Natural killer cell (primary cell): ENCODE results near the gene SLTM. TPM values are rescaled to one million over a fixed set of nuclear protein-coding genes. Genes with fewer than 3 reads are reported as not detected.

ENCODE experiments used
- ATAC-seq, 3 donors: fragments of 150-1000 bp in 2 of 3; fragments of 200-7000 bp in 1 of 3; cut with Tn5 transposase; 1 replicate in 1 of 3; 2 replicates in 2 of 3; pipeline ENCODE4 v1.10.0; 2021; ENCODE audit warnings: mild to moderate bottlenecking in 2 of 3, moderate library complexity in 2 of 3
- DNase-seq, 2 donors: peaks; one replicate each; pipeline versions ENCODE4 v3.0.0 to v3.0.0-alpha.2; 2013 to 2021; ENCODE audit warnings: mixed read lengths in 1 of 2
- H3K27ac ChIP-seq: one replicate; pipeline ENCODE4 v1.5.1; 2013; ENCODE audit warnings: mild to moderate bottlenecking, low read length
- H3K27me3 ChIP-seq: one replicate; pipeline ENCODE4 v1.6.1; 2013; ENCODE audit warnings: low read length; ENCODE audit not compliant: control insufficient read depth, insufficient read depth
- H3K36me3 ChIP-seq: one replicate; pipeline ENCODE4 v1.6.1; 2013; ENCODE audit warnings: low read length; ENCODE audit not compliant: control insufficient read depth, insufficient read depth
- H3K4me1 ChIP-seq: one replicate; pipeline ENCODE4 v1.6.1; 2013; ENCODE audit warnings: low read length; ENCODE audit not compliant: control insufficient read depth, insufficient read depth
- H3K4me3 ChIP-seq: one replicate; pipeline ENCODE4 v1.5.1; 2013; ENCODE audit warnings: low read length
- H3K9me3 ChIP-seq: one replicate; pipeline ENCODE4 v1.6.1; 2013; ENCODE audit warnings: low read length; ENCODE audit not compliant: control insufficient read depth, insufficient read depth
- H3K27ac Mint-ChIP-seq, 2 donors: one replicate each; pipeline ENCODE4 v1.8.0; 2022; ENCODE audit warnings: mild to moderate bottlenecking in 2 of 2, mixed read lengths in 2 of 2, moderate library complexity in 1 of 2
- H3K27me3 Mint-ChIP-seq, 2 donors: one replicate each; pipeline ENCODE4 v1.8.0; 2022; ENCODE audit warnings: low read depth in 2 of 2, mixed read lengths in 2 of 2
- H3K36me3 Mint-ChIP-seq: one replicate; pipeline ENCODE4 v1.8.0; 2022; ENCODE audit warnings: mixed read lengths
- H3K4me1 Mint-ChIP-seq, 2 donors: one replicate each; pipeline ENCODE4 v1.8.0; 2022; ENCODE audit warnings: mixed read lengths in 2 of 2
- H3K4me3 Mint-ChIP-seq: one replicate; pipeline ENCODE4 v1.8.0; 2022; ENCODE audit warnings: mild to moderate bottlenecking, moderate library complexity, mixed read lengths
- H3K9me3 Mint-ChIP-seq, 2 donors: one replicate each; pipeline ENCODE4 v1.8.0; 2022; ENCODE audit warnings: mixed read lengths in 2 of 2
- WGBS: methylation state at CpG from one replicate; pipeline ENCODE4 v1.1.7; 2013; ENCODE audit warnings: missing lambda C conversion rate; ENCODE audit not compliant: insufficient coverage; 5-methylcytosine and 5-hydroxymethylcytosine counted together
- intact Hi-C: fragments of 100-400 bp; cut with micrococcal nuclease; formaldehyde crosslinking; loops from one replicate; pipeline ENCODE4 v1.14.2; 2022
- total RNA-seq, 4 donors: library from RNA; stranded (reverse); fragments of 120-200 nt in 1 of 4; gene quantifications; one replicate each; pipeline versions ENCODE4 v1.2.3 to v1.2.4, GENCODE V29; 2013 to 2022
- TF ChIP-seq, protein P1 (sequence below): fragments of 200-600 bp; IDR thresholded peaks from one replicate; pipeline ENCODE4 v1.8.0; 2022; ENCODE audit warnings: antibody characterized with exemption

The SLTM gene
- total RNA-seq, 3 donors from 2014 or later (not counting 1 experiment from before 2014, with no cell fraction given): 206 to 226 (median 223) TPM

DNA sequence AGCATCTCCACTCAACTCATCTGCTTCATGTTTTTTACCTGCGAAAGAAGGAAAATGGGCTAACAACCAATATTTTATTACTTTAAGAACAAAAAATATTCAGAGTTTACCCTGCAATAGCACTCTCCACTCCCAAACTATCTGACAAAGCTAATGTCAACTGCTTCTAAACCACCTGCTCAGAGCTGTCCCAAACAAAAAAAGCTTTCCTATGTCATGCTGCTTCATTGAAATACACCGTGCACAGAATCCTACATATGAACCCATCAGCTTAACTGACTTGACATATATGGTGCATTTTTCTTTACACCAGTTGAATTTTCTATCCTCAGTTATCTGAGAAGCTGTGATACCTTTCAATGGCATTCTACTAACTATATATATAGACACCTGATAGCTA, 16.5 kb downstream of the SLTM start:
- Mint-ChIP-seq H3K9me3 (no peaks in the 10 kb centered on the region), H3K27ac (peak overlapping the region; percentile 11 to 50), H3K27me3 (no peaks in the 10 kb centered on the region), H3K4me3 (no peak overlapping the region), H3K36me3 (peaks cover 21% of the 10 kb centered on the region), H3K4me1 (peaks cover 22 to 30% of the 10 kb centered on the region in 2 donors)
- ATAC-seq (no peak), DNase-seq (no peak)
- Histone ChIP-seq H3K36me3 (peaks cover 42% of the 10 kb centered on the region), H3K4me1 (no peaks in the 10 kb centered on the region), H3K9me3 (no peaks in the 10 kb centered on the region), H3K4me3 (no peak overlapping the region), H3K27me3 (no peaks in the 10 kb centered on the region), H3K27ac (no peak overlapping the region)
- WGBS: 96% methylated on average over 2 of the region's 2 CpGs
- TF ChIP-seq, protein P1, sequence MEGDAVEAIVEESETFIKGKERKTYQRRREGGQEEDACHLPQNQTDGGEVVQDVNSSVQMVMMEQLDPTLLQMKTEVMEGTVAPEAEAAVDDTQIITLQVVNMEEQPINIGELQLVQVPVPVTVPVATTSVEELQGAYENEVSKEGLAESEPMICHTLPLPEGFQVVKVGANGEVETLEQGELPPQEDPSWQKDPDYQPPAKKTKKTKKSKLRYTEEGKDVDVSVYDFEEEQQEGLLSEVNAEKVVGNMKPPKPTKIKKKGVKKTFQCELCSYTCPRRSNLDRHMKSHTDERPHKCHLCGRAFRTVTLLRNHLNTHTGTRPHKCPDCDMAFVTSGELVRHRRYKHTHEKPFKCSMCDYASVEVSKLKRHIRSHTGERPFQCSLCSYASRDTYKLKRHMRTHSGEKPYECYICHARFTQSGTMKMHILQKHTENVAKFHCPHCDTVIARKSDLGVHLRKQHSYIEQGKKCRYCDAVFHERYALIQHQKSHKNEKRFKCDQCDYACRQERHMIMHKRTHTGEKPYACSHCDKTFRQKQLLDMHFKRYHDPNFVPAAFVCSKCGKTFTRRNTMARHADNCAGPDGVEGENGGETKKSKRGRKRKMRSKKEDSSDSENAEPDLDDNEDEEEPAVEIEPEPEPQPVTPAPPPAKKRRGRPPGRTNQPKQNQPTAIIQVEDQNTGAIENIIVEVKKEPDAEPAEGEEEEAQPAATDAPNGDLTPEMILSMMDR: no peak
- intact Hi-C loops: no loop called here

DNA sequence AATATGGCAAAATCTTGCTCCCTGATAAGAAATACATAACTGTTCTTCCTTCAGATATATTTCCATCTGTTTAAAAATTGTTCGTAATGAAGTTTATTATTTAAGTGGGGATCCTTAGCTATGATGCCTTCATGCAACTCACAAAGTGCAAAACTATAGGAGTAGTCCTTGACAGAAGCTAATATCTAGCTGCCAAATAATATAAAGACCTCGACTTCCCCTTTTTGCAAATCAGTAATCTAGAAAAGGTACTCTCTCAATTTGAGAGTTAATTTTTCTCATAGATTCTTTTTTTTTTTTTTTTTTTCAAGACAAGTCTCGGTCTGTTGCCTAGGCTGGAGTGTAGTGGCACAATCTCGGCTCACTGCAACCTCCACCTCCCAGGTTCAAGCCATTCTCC, 23.0 kb downstream of the SLTM start:
- Mint-ChIP-seq H3K4me1 (peaks cover 58 to 67% of the 10 kb centered on the region in 2 donors), H3K36me3 (peaks cover 18% of the 10 kb centered on the region), H3K27me3 (no peaks in the 10 kb centered on the region)

DNA sequence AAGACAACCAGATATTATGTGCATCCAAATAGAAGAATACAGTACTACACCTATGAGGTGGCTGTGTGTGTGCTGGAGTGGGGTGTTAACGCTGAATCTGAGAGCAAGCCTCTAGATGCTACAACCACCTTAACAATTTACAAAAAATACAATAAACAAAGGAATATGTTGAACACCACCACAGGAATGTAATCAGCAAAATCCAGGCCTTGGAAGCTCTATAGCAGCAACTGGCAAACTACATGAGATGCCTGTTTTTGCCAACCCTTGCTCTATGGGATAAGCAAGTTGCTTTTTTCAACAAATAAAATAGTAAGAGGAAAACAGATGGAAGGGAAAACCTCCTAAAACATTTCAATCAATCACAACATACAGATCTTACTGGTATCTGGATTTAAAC, 23.9 kb downstream of the SLTM start:
- no peaks in the 10 kb centered on the region for H3K9me3 ChIP-seq
- Mint-ChIP-seq H3K9me3 (no peaks in the 10 kb centered on the region), H3K36me3 (peaks cover 15% of the 10 kb centered on the region), H3K4me3 (no peak overlapping the region), H3K4me1 (peaks cover 53 to 62% of the 10 kb centered on the region in 2 donors), H3K27ac (peak overlapping the region; percentile 70 to 87), H3K27me3 (no peaks in the 10 kb centered on the region)
- TF ChIP-seq, protein P1: no peak
- no peak overlapping the region for H3K27ac ChIP-seq
- ATAC-seq (no peak), DNase-seq (no peak)
- WGBS: no CpG with 5 or more reads among the region's 1 CpG
- peaks cover 14% of the 10 kb centered on the region for H3K4me1 ChIP-seq
- H3K36me3 ChIP-seq: peaks cover 44% of the 10 kb centered on the region
- intact Hi-C loops: no loop called here
- no peak overlapping the region for H3K4me3 ChIP-seq
- H3K27me3 ChIP-seq: no peaks in the 10 kb centered on the region

More for the DNA sequence above, 23.0 kb downstream of the SLTM start:
- Histone ChIP-seq H3K27me3 (no peaks in the 10 kb centered on the region), H3K27ac (no peak overlapping the region), H3K4me3 (no peak overlapping the region), H3K36me3 (peaks cover 47% of the 10 kb centered on the region), H3K4me1 (peaks cover 14% of the 10 kb centered on the region), H3K9me3 (no peaks in the 10 kb centered on the region)
- ATAC-seq: no peak
- Mint-ChIP-seq H3K27ac (peak overlapping the region in 1 of 2 donors; percentile 73), H3K4me3 (no peak overlapping the region), H3K9me3 (no peaks in the 10 kb centered on the region)
- DNase-seq: no peak
- intact Hi-C loops: no loop called here
- TF ChIP-seq, protein P1: no peak
- 96% methylated on average over 2 of the region's 4 CpGs for WGBS
